ENCODE data around the gene HECA.
A peak's percentile ranks its signal among the peaks of the same experiment; 100 is the strongest.

Gene HECA

DNA sequence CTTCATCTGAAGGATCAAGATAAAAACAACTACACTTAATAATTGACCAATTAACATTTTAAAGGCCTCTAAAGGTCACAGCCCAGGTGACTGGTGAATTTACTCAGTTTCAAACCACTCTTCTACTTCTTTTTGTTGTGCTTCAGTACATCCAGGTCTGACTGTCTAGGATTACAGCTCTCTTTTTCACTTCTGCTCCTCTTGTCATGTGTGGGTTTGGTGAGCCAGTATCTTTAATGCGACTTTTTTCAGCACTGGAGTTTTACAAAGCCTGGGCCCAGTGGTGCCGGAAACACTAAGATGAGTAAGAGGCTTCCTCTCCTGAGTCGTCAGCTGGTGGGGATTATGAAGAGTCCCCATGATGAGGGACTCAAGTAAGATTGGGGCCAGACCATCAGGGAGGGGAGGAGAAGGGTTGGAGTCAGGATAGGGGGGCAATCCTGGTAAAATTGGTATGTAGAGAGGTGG, 27.0 kb downstream of the HECA start:
- peaks cover 11% of the 10 kb centered on the region for H3K36me3 ChIP-seq
- no peaks in the 10 kb centered on the region for H3K4me1 ChIP-seq (ENCODE audit: control insufficient read depth in 1 of 2, insufficient read depth in 1 of 2, low read depth in 1 of 2, low read length in 1 of 2)

DNA sequence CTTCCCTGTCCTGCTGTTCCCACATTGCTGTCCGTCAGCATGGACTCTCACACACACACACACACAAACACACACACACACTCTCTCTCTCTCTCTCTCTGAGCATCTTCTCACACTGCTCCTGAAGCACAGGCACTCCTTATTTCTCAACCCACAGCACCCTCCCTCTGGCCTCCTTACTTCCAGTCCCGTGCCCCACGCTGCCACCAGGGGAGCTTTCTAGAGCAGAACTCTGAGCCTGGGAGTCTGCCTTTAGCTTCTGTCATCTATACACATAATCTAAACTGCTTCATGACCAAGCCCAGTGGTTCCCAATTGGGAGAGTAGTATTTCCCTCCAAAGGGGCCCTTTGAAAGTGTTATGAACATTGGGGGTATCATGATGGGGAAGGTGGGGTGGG, 29.1 kb downstream of the HECA start:
- Histone ChIP-seq H3K4me1 (ENCODE audit: control insufficient read depth in 1 of 2, insufficient read depth in 1 of 2, low read depth in 1 of 2, low read length in 1 of 2) (peaks cover 0 to 7% of the 10 kb centered on the region in 2 experiments), H3K4me3 (ENCODE audit: low read depth in 1 of 2, low read length in 1 of 2) (no peak overlapping the region), H3K27ac (peak overlapping the region; percentile 21), H3K9me3 (no peaks in the 10 kb centered on the region), H3K27me3 (no peaks in the 10 kb centered on the region), H3K36me3 (peaks cover 28% of the 10 kb centered on the region)
- TF ChIP-seq, protein P1, sequence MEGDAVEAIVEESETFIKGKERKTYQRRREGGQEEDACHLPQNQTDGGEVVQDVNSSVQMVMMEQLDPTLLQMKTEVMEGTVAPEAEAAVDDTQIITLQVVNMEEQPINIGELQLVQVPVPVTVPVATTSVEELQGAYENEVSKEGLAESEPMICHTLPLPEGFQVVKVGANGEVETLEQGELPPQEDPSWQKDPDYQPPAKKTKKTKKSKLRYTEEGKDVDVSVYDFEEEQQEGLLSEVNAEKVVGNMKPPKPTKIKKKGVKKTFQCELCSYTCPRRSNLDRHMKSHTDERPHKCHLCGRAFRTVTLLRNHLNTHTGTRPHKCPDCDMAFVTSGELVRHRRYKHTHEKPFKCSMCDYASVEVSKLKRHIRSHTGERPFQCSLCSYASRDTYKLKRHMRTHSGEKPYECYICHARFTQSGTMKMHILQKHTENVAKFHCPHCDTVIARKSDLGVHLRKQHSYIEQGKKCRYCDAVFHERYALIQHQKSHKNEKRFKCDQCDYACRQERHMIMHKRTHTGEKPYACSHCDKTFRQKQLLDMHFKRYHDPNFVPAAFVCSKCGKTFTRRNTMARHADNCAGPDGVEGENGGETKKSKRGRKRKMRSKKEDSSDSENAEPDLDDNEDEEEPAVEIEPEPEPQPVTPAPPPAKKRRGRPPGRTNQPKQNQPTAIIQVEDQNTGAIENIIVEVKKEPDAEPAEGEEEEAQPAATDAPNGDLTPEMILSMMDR (IDR thresholded peaks at IDR 0.05): no peak

More for the DNA sequence above, 27.0 kb downstream of the HECA start:
- H3K9me3 ChIP-seq: no peaks in the 10 kb centered on the region
- TF ChIP-seq, protein P1 (IDR thresholded peaks at IDR 0.05): no peak
- no peak overlapping the region for H3K4me3 ChIP-seq (ENCODE audit: low read depth in 1 of 2, low read length in 1 of 2)
- H3K27me3 ChIP-seq: no peaks in the 10 kb centered on the region
- H3K27ac ChIP-seq: no peak overlapping the region

DNA sequence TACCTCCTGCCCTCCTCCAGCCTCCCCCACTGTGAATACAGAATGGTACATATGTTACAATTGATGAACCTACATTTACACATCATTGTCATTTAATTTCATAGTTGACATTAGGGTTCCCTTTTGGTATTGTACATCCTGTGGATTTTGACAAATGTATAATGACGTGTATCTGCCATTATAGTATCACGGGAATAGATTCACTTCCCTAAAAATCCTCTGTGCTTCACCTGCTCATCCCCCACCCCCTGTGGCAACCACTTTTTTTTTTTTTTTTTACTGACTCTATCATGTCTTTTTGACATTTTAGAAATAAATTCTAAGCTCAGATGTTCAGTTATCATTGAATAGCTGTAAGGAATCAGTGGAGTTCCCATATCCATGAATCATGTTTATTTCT, 30.4 kb downstream of the HECA start:
- Histone ChIP-seq H3K4me1 (ENCODE audit: control insufficient read depth in 1 of 2, insufficient read depth in 1 of 2, low read depth in 1 of 2, low read length in 1 of 2) (peaks cover 0 to 7% of the 10 kb centered on the region in 2 experiments), H3K36me3 (peaks cover 37% of the 10 kb centered on the region), H3K9me3 (no peaks in the 10 kb centered on the region), H3K4me3 (ENCODE audit: low read depth in 1 of 2, low read length in 1 of 2) (no peak overlapping the region), H3K27ac (no peak overlapping the region), H3K27me3 (no peaks in the 10 kb centered on the region)
- TF ChIP-seq, protein P1 (IDR thresholded peaks at IDR 0.05): no peak

DNA sequence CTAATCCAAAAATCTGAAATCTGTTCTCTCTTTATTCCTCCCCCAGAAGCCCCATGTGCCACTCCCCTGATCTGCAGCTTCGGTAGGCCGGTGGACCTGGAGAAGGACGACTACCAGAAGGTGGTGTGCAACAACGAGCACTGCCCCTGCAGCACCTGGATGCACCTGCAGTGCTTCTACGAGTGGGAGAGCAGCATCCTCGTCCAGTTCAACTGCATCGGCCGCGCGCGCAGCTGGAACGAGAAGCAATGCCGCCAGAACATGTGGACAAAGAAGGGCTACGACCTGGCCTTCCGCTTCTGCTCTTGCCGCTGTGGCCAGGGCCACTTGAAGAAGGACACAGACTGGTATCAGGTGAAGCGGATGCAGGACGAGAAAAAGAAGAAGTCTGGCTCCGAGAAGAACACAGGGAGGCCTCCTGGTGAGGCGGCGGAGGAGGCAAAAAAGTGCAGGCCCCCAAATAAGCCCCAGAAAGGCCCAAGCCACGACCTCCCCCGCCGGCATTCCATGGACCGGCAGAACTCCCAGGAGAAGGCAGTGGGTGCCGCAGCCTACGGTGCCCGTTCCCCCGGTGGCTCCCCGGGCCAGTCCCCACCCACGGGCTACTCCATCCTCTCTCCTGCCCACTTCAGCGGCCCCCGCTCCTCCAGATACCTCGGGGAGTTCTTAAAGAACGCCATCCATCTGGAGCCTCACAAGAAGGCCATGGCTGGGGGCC, 31.5 kb downstream of the HECA start:
- TF ChIP-seq, protein P1 (IDR thresholded peaks at IDR 0.05): no peak
- Histone ChIP-seq H3K4me1 (ENCODE audit: control insufficient read depth in 1 of 2, insufficient read depth in 1 of 2, low read depth in 1 of 2, low read length in 1 of 2) (peaks cover 0 to 7% of the 10 kb centered on the region in 2 experiments), H3K4me3 (ENCODE audit: low read depth in 1 of 2, low read length in 1 of 2) (no peak overlapping the region), H3K27me3 (no peaks in the 10 kb centered on the region), H3K27ac (no peak overlapping the region), H3K36me3 (peaks cover 38% of the 10 kb centered on the region), H3K9me3 (no peaks in the 10 kb centered on the region)

DNA sequence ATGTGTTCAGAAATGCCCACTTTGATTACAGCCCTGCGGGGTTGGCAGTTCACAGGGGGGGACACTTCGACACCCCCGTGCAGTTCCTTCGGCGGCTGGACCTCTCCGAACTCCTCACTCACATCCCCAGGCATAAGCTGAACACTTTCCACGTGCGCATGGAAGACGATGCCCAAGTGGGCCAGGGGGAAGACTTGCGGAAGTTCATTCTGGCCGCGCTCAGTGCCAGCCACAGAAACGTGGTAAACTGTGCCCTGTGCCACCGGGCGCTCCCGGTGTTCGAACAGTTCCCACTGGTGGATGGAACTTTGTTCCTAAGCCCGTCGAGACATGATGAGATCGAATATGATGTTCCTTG, 32.1 kb downstream of the HECA start:
- Histone ChIP-seq H3K36me3 (peaks cover 40% of the 10 kb centered on the region), H3K27me3 (no peaks in the 10 kb centered on the region), H3K4me1 (ENCODE audit: control insufficient read depth in 1 of 2, insufficient read depth in 1 of 2, low read depth in 1 of 2, low read length in 1 of 2) (peaks cover 0 to 7% of the 10 kb centered on the region in 2 experiments), H3K9me3 (no peaks in the 10 kb centered on the region), H3K4me3 (ENCODE audit: low read depth in 1 of 2, low read length in 1 of 2) (no peak overlapping the region), H3K27ac (peak overlapping the region; percentile 32)
- TF ChIP-seq, protein P1 (IDR thresholded peaks at IDR 0.05): no peak

Measured in neutrophil (primary cell).